Stimulated activated CD8-positive, alpha-beta memory T cell treated with anti-CD3 and anti-CD28 coated beads, Interleukin-15, amount 100 ng/mL, for 4 hours (primary cell): Measurements from ENCODE around the gene NTM.

Experiments
- DNase-seq, 2 donors: peaks; one replicate each; pipeline ENCODE4 v3.0.0-alpha.2; 2020; ENCODE audit warnings: low read depth in 2 of 2

The NTM gene

DNA sequence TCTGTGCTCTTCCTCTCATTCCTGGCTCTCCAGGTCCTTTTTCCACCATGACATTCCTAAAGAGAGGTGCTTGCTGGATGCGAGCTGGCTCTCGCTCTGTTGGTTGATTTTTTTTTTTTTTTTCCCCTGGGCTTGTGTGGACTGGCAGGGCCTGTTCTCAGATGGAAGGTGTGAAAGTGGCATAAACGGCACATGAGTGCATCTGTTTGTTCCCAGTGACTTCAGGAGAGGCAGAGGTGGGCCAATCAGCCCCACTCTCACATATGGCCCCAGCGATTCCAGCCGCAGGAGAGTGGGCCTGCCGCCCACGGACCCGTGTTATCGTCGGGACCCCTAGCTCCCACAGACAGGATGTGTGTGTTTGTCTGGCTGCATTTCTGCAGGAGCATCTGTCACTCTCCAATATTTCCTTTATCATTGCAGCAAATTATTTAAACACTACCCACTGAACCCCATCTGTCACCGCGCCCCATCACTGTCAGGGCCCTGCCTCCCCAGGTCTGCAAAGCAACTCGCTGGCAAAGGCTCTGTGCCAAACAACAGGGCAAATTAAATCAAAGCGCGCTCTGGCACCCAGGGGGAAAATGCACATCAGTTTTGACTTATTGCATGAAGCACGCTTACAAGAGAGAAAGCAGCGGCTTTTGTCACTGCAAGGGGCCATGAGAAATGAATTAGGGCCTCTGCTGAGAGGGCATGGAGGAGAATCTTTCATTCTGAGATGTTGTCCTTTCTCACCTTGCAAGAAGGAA lies 886.3 kb downstream of the NTM start:
- DNase-seq, result no peak

DNA sequence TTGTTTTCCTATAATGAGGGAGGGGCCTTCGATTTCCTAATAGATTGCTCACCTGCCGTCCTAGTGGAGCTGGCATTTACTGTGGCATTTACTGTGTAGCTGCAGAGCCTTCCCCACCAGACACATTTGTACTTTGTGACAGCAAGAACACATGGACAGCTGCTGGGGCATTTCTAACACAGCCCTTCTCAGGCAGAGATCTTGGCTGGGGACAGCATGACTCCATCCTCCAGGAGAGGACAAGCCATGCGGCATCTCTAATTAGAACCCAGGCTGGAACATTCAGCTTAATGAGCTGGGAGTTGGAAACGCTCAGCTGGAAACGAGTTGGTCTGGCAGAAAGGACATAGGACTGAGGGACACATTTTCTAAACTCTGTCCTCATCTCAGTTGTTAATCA lies 887.5 kb downstream of the NTM start:
- no peak for DNase-seq

DNA sequence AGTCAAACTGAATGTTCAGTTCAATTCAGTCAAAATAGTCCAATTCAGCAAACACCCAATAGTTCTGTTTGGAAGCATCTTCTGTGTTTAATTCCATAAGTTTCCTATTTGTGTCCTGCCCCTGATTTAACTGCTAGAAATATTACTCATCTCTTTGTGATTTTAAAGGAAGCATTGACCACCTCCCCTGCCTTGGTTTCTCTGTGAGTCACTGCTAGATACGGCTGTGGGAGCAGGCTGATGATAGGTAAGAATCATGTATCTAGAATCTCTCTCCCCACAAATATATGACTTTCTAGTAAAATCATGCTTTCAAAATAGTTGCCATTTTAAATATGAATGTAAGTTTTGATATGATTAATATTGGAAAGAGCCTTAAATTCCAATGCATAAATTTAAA lies 888.5 kb downstream of the NTM start:
- DNase-seq, result no peak

DNA sequence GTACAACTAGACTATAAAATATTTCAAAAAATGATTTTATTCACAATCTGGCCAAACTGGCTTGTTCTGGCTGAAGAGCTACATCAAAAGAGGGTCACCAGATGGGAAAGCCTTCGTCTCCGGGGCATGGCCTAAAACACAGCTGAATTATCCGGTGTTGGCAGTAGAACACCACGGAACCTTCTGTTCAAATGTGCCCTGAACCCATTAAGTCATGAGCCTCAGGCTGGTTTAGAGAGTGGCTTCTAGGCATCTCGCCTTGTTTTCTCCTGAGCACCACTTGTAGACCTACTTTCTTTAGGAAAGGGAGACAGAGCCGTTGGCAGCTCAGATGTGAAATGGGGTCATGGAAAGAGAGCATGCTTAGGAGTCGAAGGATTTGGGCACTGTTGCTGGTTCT lies 890.2 kb downstream of the NTM start:
- DNase-seq, result no peak

DNA sequence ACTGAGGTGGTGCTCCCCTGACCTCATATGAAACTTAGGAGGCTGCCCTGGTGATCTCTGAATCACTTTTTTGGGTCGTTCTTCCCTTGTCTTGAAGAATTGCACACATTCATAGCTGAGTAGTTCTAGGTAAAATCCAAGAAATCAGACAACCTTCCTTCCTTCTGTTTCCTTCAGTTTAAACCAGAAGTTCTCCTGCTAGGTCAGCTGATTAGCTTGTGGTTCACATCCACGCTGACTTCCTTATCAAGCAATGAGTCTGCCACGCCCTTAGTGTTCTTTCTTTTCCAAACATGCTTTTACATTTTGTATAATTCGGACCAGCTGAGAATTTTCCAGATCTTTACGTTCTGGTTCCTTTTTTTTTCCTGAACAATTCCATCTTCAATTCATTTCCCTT lies 892.8 kb downstream of the NTM start:
- no peak for DNase-seq

DNA sequence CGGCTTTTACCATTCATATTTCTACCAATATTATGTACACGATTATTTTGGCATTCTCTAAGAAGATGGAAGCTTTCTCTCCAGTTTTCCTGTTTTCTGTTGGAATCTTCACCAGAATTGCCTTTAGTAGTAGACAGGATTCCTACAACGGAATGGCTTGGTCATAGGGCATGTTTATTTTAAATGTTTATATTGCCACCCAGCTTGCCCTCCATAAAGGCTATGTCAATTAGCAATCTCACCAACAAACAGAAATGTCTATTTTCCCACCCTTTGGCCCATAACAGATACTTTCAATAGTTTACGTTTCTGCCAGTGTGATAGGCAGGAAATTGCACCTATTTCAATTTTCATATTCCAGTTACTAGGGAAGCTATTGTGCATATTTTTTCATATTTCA lies 893.5 kb downstream of the NTM start:
- DNase-seq, result no peak

DNA sequence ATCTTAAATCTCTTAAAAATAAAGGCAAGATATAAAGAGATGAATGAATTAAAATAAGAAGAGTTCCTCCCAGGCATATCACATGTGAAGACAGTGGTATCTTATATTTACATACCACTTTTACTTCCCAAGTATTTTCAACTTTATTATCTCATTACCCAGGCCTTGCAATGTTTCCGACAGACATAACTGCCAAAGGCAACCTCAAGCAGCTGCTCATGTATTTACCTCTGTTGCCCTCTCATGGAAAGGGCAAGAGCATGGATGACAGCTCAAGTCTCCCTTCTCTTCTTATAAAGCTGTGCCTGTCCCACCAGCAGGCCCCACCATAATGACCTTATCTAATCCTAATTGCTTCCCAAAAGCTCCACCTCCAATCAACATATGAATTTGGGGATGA lies 894.2 kb downstream of the NTM start:
- DNase-seq, result no peak

DNA sequence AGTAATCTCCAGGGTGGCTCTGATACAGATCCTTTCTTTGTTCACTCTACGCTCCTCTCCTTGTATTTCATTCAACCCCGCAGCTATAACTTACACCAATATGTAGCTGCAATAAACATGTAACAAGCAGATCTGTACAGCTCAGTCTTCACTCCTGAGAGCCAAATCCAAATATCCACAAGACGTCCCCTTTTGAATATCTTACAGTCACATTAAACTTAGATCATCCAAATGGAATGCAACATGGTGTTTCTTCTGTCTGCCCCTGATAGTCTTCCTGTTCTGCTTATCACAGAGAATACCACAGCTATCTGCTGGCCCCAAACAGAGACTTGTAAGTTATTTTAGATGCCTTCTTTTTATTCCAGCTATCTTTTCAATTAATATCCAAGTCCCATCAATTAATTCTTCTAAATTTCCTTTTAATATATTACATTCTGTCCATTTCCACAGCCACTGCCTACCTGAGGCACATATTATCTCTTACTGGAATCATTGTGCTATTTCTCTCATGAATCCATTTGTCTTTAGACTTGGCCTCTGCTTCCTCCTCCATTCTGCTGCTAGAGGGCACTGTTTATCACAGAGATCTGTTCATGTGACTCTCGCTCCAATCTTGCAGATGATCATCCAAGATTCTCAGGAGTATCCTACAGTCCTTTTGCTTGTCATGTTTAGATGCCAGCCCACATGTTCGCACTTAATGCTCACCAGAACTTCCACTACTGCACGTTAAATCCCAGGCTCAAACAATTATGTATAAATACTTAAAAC lies 908.6 kb downstream of the NTM start:
- no peak for DNase-seq

DNA sequence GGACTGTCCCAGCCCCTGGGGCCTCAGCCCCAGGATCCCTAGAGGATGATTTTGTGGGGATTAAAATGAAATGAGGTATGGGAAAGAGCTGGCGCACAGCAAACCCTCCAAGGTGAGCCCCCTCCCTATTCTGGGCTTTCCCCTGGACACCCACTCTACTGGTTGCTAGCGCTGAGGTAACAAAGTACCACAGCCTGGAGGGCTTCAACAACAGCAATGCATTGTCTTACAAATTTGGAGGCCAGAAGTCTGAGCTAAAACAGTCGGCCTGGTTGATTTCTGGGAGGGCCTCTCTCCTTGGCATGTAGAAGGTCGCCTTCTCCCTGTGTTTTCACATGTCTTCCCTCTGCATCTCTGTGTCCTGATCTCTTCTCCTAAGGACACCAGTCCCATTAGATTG lies 913.6 kb downstream of the NTM start:
- no peak for DNase-seq

DNA sequence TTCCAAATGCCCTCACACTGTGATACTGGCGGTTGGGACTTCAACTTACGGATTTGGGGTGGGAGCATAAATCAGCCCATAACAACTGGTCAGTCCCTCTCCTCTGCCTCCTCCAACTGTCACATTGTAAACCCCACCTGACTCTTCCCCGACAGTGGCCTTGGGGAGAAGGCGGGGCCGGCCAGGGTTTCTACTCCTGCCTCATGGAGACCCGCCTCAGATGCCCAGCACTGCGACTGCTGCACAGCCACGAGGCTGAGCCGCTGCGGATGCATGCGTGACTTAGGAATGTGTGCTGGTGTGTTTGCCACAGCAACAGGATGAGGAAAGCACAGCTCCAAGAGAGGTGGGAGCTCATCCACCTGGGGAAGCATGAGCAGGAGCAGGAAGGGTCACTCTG lies 914.2 kb downstream of the NTM start:
- no peak for DNase-seq

DNA sequence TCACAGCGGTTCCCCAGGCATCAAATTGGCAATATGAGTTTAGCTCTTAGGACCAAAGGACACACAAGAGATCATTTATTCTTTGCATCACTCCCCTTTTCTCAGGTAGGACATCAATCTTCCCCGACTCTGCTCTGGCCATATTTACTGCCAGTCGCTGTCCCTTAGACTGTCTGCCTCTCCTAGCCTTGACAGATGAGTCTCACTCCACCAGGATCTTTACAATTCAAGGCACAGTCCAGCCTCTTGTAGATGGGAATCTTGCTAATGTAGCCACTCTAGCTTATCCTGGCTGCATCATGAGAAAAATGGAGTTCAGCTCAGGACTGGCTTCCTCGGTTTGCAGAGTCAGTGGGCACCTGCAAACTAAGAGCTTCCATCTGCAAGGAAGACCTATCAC lies 915.2 kb downstream of the NTM start:
- no peak for DNase-seq

DNA sequence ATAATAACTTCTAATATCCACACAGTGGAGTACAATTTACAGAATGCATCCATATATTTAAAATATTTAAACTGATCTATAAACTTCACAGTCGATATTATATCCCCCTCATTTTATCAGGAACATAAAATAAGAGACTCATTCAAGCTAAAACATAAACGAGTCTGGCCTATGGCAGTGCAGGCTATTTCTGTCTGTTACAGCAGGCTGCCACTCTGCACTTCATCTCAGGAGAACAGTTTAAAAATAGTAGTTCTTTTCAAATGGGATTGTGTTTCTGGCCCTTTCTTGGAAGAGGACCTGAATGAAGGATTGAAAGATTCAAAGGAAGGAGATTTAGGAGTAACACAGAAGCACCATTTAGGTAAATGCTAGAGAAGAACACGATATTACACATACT lies 915.7 kb downstream of the NTM start:
- no peak for DNase-seq

DNA sequence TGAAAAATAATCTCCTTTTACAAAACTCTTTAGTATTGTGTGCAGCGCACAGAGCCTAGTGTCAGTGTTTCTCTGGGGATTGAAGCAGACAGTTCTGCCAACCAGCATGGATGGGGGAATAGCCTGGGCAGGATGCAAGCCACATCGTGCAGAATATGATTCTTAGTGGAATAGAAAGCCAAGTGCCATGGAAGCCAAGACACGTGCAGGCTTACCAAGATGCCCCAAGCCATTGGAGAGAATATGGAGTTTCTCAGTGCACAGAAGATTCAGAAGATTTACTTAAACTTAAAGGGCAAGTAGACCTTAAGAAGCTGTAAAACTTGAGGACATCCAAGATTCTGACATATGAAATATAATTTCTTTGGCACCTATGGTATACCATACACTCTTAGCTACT lies 917.6 kb downstream of the NTM start:
- DNase-seq, result no peak

DNA sequence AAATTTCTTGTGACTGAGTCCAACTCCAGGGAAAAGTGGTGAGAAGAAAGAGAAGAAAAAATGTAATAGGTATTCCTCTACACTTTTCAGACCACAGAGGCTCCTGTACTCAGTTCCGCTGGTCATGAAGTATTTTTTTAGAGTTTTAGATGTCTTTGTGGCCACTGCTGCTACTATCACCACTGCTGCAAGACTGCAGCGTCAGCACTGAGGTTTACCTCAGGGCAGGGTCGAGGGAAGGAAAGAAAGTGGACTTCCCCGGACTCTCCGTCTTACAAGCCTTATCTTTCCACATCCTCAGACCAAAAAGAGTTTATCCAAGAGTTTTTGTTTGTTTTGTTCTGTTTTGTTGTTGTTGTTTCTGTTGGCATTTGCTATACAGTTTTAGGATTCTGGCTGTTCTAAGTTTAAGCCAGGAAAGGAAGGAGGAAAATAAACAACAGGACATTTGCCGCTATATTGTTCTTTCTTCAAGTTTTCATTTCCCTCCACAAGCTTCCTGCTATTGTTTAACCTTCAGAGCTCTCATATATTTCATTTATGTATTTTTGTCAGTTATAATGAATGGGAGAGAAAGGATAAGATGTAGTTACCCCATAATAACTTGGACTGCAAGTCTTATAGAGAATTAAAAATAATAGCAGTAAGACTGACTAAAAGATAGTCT lies 919.3 kb downstream of the NTM start:
- DNase-seq, result no peak

DNA sequence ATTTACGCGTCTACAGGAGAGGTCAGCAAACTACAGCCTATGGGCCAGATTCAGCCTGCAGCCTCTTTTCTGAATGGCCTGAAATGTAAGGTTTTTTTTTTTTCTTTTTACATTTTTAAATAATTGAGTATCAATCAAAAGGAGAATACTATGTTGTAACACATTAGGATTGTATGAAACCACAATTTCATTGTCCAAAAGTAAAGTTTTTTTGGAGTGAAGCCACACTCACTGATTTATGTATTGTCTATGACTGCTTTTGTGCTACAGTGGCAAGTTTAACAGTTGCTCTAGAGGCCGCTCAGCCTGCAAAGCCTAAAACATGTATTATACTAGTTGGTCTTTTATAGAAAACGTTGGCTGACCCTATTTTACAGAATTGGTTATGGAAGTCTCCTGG lies 923.2 kb downstream of the NTM start:
- DNase-seq, result no peak

DNA sequence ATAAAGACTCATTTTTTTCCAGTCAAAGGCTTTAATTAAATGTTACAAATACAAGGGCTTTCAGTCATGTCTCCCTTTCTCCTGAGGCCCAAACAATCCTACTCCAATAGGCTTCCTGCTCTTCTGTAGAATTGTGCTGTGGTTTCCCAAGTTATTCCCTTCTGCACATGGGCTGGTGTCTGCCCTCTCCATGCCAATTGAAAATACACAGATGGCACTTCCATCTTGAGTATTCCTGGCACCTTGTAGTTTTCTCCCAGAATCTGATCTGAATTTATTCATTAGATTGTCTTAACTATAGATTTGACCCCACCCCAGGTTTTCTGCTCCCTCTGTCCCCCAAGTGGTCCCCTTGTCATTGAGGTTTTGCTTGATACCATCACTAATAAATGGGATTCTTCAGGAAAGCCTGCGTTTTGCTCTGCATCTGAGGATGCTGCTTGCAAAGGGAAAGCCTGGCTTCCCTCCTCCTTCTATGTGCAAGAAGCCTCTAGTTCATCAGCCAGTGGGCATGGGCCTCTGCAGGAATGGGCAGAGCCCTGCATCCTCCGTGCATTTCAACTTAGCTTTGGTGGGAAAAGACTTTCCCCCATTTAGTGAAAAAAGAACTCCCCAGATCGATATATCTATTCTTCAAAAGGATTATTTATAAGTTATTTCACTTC lies 926.7 kb downstream of the NTM start:
- DNase-seq, result no peak

DNA sequence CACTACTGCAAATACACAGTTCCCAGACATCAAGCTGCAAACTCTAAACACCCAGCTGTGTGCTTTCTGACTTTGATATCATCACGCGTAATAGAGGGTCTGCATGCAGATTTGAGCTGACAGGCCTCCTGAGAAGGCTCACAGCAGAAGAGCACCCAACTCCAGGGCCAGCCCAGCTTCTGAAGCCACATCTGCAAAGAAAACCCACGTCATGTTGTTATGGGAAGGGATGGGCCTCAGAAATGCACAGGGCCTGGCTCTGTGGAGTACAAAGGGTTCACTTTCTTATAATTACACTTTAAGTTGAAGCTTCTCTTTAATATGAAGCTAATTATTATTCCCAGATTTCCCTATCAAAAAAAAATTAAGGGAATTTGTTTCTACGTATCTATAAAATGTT lies 927.9 kb downstream of the NTM start:
- no peak for DNase-seq

DNA sequence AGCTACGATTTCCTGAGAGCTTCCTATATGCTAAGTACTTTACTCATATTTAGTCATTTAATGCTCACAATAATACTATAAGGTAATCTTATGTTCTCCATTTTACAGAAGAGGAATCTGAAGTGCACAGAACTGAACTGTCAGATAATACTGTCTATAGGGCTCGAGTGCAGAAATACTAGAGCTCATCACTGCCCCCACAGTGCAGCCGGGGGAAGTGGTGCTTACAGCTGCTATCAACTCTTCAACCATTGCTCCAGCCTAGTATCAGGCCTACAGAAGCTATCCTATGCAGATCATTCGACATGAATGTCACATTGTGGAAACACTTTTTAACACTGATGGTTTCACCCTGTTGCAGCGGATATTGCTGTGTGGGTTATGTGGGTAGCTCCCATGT lies 929.9 kb downstream of the NTM start:
- DNase-seq, result no peak

DNA sequence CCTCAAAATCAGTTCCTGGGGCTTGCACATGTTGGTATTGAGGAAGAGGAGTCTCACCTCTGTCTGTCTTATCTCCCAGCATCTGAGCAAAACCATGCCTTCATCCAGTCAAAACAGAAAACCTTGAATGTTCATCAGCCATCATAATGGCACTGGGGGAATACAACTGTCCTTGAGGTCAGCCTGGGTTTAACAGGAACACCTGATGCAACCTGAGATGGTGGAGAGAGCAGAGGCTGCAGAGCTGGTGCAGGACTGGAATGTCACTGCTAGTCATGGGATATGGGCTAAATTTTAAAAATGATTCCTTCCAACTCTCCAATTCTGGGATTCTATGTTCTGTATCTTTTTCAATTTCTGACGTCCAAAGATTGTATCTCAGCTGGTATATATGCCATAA lies 931.0 kb downstream of the NTM start:
- DNase-seq, result no peak

DNA sequence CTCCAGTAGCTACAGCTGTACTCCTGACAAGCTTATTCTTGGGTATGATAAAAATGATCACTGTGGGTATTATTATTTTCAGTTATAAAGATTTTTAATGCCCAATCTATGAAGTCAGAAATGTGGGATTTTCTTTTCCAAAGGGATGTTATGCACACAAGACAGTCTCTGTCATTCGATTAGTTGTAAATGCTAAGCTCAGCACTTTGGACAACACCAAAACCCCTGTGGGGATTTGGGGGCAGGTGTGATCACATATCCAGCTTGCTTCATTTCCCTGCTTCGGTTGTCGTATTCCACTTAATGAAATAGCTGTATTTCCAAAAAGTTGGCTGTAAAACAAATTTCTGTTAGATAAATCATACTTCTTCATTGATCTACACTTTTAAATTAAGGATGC lies 931.5 kb downstream of the NTM start:
- DNase-seq, result no peak

DNA sequence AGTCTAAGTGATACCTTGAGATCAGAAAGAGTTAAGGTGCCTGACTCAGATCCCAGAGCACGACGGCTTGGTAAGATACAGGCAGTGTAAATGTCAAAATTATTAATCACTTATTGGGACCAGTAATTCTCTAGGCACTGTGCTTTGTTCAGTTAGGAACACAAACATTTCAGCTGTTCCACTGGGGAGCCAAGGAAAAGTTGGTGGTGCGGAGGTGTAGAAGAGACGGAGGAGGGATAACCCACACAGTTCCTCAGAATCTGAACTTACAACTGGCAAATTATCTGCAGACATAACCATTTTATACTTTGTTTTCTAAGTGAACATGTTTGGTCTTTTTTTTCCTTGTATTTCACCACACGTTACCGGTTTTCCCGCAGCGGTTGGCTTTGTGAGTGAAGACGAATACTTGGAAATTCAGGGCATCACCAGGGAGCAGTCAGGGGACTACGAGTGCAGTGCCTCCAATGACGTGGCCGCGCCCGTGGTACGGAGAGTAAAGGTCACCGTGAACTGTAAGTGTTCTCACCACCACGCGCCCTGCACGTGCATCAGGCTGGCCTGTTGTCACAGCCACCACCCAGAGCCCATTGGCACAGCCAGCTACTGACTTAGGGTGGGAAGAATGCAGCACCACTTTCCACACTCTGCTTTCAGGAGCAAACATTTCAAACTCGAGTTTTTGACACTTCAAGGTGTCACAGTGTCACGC lies 937.0 kb downstream of the NTM start:
- DNase-seq, result no peak
